Subcutaneous abdominal adipose tissue (tissue), 5 donors: Measurements from ENCODE around the gene GALNT8.
"Not testable (repeated sequence)": the region's sequence is repeated elsewhere in the genome, so short reads cannot be mapped to it uniquely, and the experiment has no call there.

Source experiments
- H3K27ac ChIP-seq: one replicate; pipeline ENCODE4 v1.7.0; 2013; ENCODE audit warnings: low read depth, mild to moderate bottlenecking, inconsistent platforms, low read length, moderate library complexity
- H3K27me3 ChIP-seq, 5 donors: one replicate each; pipeline ENCODE4 v1.7.0; 2013; ENCODE audit warnings: low read length in 5 of 5, inconsistent platforms in 1 of 5; ENCODE audit not compliant: control insufficient read depth in 5 of 5, insufficient read depth in 4 of 5
- H3K36me3 ChIP-seq, 5 donors: one replicate each; pipeline ENCODE4 v1.7.0; 2013; ENCODE audit warnings: low read length in 5 of 5; ENCODE audit not compliant: control insufficient read depth in 5 of 5, insufficient read depth in 5 of 5
- H3K4me1 ChIP-seq, 5 donors: one replicate each; pipeline ENCODE4 v1.7.0; 2013; ENCODE audit warnings: low read length in 5 of 5, mild to moderate bottlenecking in 3 of 5, moderate library complexity in 1 of 5; ENCODE audit not compliant: control insufficient read depth in 5 of 5, insufficient read depth in 5 of 5
- H3K4me3 ChIP-seq, 5 donors: one replicate each; pipeline ENCODE4 v1.7.0; 2013; ENCODE audit warnings: low read length in 5 of 5, low read depth in 1 of 5
- H3K9ac ChIP-seq, 5 donors: one replicate each; pipeline ENCODE4 v1.7.0; 2013; ENCODE audit warnings: low read length in 5 of 5, mild to moderate bottlenecking in 4 of 5, moderate library complexity in 3 of 5
- H3K9me3 ChIP-seq, 5 donors: one replicate each; pipeline ENCODE4 v1.7.0; 2013; ENCODE audit warnings: low read length in 5 of 5; ENCODE audit not compliant: control insufficient read depth in 5 of 5
- donor health status: healthy.
- donor health status: healthy.
- donor health status: healthy.
- donor health status: healthy.
- donor health status: healthy.

The GALNT8 gene

GRCh38 chr12:4742416-4742970, 22.3 kb downstream of the GALNT8 start:
- Histone ChIP-seq H3K9me3 (no peaks in the 10 kb centered on the region), H3K27me3 (no peaks in the 10 kb centered on the region), H3K4me1 (no peaks in the 10 kb centered on the region), H3K4me3 (no peak overlapping the region), H3K9ac (no peak overlapping the region), H3K36me3 (no peaks in the 10 kb centered on the region), H3K27ac (no peak overlapping the region)

DNA sequence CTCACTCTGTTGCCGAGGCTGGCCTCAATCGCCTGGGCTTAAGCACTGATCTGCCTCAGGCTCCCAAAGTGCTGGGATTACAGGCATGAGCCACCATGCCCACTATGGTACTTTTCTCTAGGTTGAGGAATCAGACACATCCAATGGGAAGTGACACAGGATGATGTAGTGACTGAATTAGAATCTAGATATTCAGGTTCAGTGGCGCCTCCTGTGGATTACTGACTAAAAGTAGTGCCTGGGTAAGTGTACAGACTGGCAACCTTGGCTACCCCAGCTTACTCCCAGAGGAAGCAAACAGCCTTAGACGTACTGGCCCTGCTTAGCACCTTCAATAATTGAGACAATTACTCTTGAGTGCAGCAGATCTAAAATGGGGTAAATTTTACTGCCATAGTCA, 22.8 kb downstream of the GALNT8 start:
- Histone ChIP-seq H3K9me3 (no peaks in the 10 kb centered on the region), H3K4me1 (no peaks in the 10 kb centered on the region), H3K27me3 (no peaks in the 10 kb centered on the region), H3K36me3 (no peaks in the 10 kb centered on the region), H3K27ac (no peak overlapping the region), H3K4me3 (no peak overlapping the region), H3K9ac (no peak overlapping the region)

GRCh38 chr12:4744709-4745108, 24.5 kb downstream of the GALNT8 start:
- H3K36me3 ChIP-seq: no peaks in the 10 kb centered on the region
- H3K9ac ChIP-seq: no peak overlapping the region
- no peak overlapping the region for H3K4me3 ChIP-seq
- no peaks in the 10 kb centered on the region for H3K27me3 ChIP-seq
- H3K4me1 ChIP-seq: no peaks in the 10 kb centered on the region
- H3K9me3 ChIP-seq: peaks cover 0 to 4% (median 0%) of the 10 kb centered on the region in 5 donors
- H3K27ac ChIP-seq: no peak overlapping the region

- Histone ChIP-seq H3K36me3 (no peaks in the 10 kb centered on the region), H3K4me3 (no peak overlapping the region), H3K4me1 (no peaks in the 10 kb centered on the region), H3K9ac (no peak overlapping the region), H3K27me3 (no peaks in the 10 kb centered on the region), H3K9me3 (peaks cover 0 to 4% (median 0%) of the 10 kb centered on the region in 5 donors), H3K27ac (no peak overlapping the region)
Observed at GRCh38 chr12:4745249-4745648, 25.0 kb downstream of the GALNT8 start.

- H3K4me1 ChIP-seq, H3K27ac ChIP-seq, H3K36me3 ChIP-seq, H3K9ac ChIP-seq, H3K9me3 ChIP-seq, H3K4me3 ChIP-seq, H3K27me3 ChIP-seq: not testable (repeated sequence)
Observed at GRCh38 chr12:4751654-4752053, 31.5 kb downstream of the GALNT8 start.

- Histone ChIP-seq H3K9me3 (no peaks in the 10 kb centered on the region), H3K27me3 (peaks cover 0 to 2% (median 0%) of the 10 kb centered on the region in 5 donors), H3K4me1 (peaks cover 0 to 10% (median 3%) of the 10 kb centered on the region in 5 donors), H3K9ac (no peak overlapping the region), H3K36me3 (no peaks in the 10 kb centered on the region), H3K27ac (no peak overlapping the region), H3K4me3 (no peak overlapping the region)
Observed at GRCh38 chr12:4762773-4763172, 42.6 kb downstream of the GALNT8 start.

DNA sequence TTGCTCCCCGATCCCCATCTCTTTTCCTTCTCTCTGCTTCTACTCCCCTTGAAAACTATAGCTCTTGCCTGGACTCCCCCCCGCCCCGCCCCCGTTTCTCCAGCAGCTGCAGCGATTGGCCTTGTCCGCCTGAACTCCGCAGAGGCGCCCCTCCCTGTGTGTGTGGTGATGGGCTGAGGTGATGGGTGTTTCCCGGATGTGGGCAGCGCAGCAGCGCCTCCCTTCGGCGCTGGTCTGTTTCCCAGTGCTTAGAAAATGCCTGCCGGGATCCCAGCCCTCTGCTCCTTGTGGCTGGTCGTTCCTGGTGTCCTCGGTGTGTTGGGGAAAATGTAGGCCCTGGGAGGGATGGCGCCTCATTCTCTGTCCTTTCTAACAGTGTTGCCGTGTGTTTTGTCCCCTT, 43.3 kb downstream of the GALNT8 start:
- Histone ChIP-seq H3K36me3 (no peaks in the 10 kb centered on the region), H3K27ac (no peak overlapping the region), H3K27me3 (peaks cover 0 to 2% (median 0%) of the 10 kb centered on the region in 5 donors), H3K4me3 (no peak overlapping the region), H3K9ac (no peak overlapping the region), H3K9me3 (no peaks in the 10 kb centered on the region), H3K4me1 (peaks cover 0 to 10% (median 3%) of the 10 kb centered on the region in 5 donors)

DNA sequence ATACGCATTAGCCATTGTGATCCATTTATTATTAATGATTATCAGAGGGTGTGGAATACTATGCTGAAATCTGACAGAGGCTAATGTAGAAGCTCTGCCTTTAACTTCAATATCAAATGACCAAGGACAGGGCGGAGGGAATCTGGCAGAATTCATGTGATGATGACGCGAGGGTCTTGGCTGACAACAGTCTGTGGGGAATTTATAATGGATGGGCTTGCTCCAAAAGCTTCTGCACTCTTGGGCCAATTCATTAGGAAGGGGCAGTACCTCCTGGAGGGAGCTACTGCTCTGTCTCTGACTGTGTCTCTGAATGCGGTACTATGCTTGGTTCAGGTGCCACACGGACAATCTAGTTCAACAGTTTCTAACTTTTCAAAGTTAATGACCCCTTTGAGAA, 46.2 kb downstream of the GALNT8 start:
- H3K4me1 ChIP-seq: peaks cover 0 to 10% (median 3%) of the 10 kb centered on the region in 5 donors
- H3K9me3 ChIP-seq: no peaks in the 10 kb centered on the region
- H3K9ac ChIP-seq: no peak overlapping the region
- H3K36me3 ChIP-seq: no peaks in the 10 kb centered on the region
- H3K27ac ChIP-seq: no peak overlapping the region
- no peaks in the 10 kb centered on the region for H3K27me3 ChIP-seq
- H3K4me3 ChIP-seq: no peak overlapping the region

- Histone ChIP-seq H3K9me3 (no peaks in the 10 kb centered on the region), H3K27ac (no peak overlapping the region), H3K4me3 (no peak overlapping the region), H3K4me1 (peaks cover 0 to 10% (median 3%) of the 10 kb centered on the region in 5 donors), H3K36me3 (no peaks in the 10 kb centered on the region), H3K27me3 (no peaks in the 10 kb centered on the region), H3K9ac (no peak overlapping the region)
Observed at GRCh38 chr12:4767186-4767585, 47.0 kb downstream of the GALNT8 start.

DNA sequence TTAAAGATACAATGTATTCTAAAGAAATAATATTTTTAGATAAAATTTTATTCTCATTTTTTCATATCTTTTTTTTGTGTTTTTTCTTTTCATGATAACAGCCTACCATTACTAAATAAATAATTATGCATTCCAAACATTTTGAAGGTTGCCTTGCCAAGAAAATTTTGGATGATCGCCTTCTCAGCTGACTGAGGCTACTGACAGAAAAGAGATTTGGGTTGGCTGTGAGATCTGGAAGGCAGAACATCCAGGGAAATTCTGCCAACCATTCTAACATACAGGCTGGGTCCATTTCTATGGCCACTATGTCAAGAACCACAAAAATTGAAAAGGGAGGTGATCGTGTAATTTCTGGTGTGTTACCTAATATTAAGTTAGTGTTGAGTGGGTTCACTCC, 48.1 kb downstream of the GALNT8 start:
- H3K27me3 ChIP-seq: no peaks in the 10 kb centered on the region
- H3K36me3 ChIP-seq: no peaks in the 10 kb centered on the region
- H3K4me1 ChIP-seq: peaks cover 0 to 10% (median 3%) of the 10 kb centered on the region in 5 donors
- no peak overlapping the region for H3K9ac ChIP-seq
- H3K27ac ChIP-seq: no peak overlapping the region
- no peak overlapping the region for H3K4me3 ChIP-seq
- H3K9me3 ChIP-seq: no peaks in the 10 kb centered on the region

GRCh38 chr12:4769073-4769472, 48.9 kb downstream of the GALNT8 start:
- no peak overlapping the region for H3K27ac ChIP-seq
- no peaks in the 10 kb centered on the region for H3K27me3 ChIP-seq
- H3K4me3 ChIP-seq: no peak overlapping the region
- H3K36me3 ChIP-seq: no peaks in the 10 kb centered on the region
- no peaks in the 10 kb centered on the region for H3K9me3 ChIP-seq
- H3K9ac ChIP-seq: no peak overlapping the region
- peaks cover 0 to 10% (median 3%) of the 10 kb centered on the region in 5 donors for H3K4me1 ChIP-seq
